ENCODE data around the gene BTAF1. TPM values are rescaled to one million over a fixed set of nuclear protein-coding genes. Genes with fewer than 3 reads are reported as not detected.

BTAF1 gene
- total and polyA plus RNA-seq, 2 experiments from 2014 or later: 30.4 to 55.7 TPM

DNA sequence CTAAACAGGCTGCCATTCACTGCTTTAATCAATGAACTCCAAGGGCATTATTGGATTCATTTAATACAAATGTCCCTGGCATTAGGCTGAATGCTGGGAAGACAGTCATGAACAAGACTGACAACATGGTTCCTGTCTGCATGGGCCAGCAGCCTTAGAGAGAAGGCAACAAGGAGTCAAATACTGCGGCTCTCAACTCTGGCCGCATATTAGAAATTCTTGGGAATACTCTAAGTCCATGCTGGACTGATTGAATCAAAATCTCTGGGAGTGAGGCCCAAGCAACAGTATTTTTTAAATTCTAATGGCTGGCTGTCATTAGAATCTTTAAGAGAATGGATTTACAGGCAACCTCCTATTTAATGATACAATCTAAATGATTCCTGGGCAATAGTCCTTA, 48.4 kb upstream of the BTAF1 start (continued):
- TF ChIP-seq, protein P1, sequence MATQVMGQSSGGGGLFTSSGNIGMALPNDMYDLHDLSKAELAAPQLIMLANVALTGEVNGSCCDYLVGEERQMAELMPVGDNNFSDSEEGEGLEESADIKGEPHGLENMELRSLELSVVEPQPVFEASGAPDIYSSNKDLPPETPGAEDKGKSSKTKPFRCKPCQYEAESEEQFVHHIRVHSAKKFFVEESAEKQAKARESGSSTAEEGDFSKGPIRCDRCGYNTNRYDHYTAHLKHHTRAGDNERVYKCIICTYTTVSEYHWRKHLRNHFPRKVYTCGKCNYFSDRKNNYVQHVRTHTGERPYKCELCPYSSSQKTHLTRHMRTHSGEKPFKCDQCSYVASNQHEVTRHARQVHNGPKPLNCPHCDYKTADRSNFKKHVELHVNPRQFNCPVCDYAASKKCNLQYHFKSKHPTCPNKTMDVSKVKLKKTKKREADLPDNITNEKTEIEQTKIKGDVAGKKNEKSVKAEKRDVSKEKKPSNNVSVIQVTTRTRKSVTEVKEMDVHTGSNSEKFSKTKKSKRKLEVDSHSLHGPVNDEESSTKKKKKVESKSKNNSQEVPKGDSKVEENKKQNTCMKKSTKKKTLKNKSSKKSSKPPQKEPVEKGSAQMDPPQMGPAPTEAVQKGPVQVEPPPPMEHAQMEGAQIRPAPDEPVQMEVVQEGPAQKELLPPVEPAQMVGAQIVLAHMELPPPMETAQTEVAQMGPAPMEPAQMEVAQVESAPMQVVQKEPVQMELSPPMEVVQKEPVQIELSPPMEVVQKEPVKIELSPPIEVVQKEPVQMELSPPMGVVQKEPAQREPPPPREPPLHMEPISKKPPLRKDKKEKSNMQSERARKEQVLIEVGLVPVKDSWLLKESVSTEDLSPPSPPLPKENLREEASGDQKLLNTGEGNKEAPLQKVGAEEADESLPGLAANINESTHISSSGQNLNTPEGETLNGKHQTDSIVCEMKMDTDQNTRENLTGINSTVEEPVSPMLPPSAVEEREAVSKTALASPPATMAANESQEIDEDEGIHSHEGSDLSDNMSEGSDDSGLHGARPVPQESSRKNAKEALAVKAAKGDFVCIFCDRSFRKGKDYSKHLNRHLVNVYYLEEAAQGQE (IDR thresholded peaks at IDR 0.05; ENCODE audit: unreplicated experiment): no peak
- TF ChIP-seq EZH2 (IDR thresholded peaks at IDR 0.05; ENCODE audit: low read depth, unreplicated experiment) (no peak), ETS1 (IDR thresholded peaks at IDR 0.05) (no peak), STAT1 (IDR thresholded peaks at IDR 0.05; ENCODE audit: unreplicated experiment) (no peak)
- TF ChIP-seq, protein P2, sequence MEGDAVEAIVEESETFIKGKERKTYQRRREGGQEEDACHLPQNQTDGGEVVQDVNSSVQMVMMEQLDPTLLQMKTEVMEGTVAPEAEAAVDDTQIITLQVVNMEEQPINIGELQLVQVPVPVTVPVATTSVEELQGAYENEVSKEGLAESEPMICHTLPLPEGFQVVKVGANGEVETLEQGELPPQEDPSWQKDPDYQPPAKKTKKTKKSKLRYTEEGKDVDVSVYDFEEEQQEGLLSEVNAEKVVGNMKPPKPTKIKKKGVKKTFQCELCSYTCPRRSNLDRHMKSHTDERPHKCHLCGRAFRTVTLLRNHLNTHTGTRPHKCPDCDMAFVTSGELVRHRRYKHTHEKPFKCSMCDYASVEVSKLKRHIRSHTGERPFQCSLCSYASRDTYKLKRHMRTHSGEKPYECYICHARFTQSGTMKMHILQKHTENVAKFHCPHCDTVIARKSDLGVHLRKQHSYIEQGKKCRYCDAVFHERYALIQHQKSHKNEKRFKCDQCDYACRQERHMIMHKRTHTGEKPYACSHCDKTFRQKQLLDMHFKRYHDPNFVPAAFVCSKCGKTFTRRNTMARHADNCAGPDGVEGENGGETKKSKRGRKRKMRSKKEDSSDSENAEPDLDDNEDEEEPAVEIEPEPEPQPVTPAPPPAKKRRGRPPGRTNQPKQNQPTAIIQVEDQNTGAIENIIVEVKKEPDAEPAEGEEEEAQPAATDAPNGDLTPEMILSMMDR (conservative IDR thresholded peaks at IDR 0.05; ENCODE audit: low read depth in 2 of 2): no peak

DNA sequence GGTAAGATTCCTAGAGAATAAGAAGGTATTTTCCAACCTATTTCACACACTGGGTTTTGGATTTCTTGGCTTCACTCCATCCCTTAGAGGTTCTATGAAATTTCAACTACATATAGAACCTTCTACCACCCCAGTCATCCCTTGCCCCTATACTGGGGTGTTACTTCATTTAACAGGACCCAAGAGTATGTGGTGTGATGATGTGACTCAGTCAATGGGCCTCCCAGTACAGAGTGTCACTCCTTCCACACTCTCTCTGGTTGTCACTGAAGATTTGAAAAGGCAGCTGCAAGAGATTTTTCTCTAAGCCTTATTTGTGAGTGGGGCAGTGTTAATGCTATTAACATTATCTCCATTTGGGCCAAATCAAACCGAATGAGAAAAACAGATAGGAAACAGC, 47.8 kb upstream of the BTAF1 start:
- ATAC-seq (no peak), DNase-seq (ENCODE audit: low spot score) (no peak)
- H3K79me2 ChIP-seq (replicated peaks; ENCODE audit: insufficient read depth): no peaks in the 10 kb centered on the region
- no peaks in the 10 kb centered on the region for H4K20me1 ChIP-seq (replicated peaks; ENCODE audit: insufficient read depth)
- H3K27me3 ChIP-seq (ENCODE audit: insufficient read depth): no peaks in the 10 kb centered on the region
- Mint-ChIP-seq H3K4me1 (peaks cover 18% of the 10 kb centered on the region), H3K36me3 (ENCODE audit: low read depth) (no peaks in the 10 kb centered on the region; the same call in 2 of the 3 replicates), H3K9me3 (no peaks in the 10 kb centered on the region), H3K4me3 (no peak overlapping the region), H3K27ac (no peak overlapping the region), H3K27me3 (ENCODE audit: insufficient read depth, low read depth, poor library complexity) (peaks cover 5% of the 10 kb centered on the region)
- no peak overlapping the region for H2AFZ ChIP-seq
- no peaks in the 10 kb centered on the region for H3K9me2 ChIP-seq (ENCODE audit: insufficient read depth)
- peaks cover 10% of the 10 kb centered on the region; the same call in 1 of the 2 replicates for H3F3A ChIP-seq (replicated peaks; ENCODE audit: low read depth)
- no peak overlapping the region for H3K27ac ChIP-seq (ENCODE audit: low read depth)
- no peak overlapping the region for H3K4me3 ChIP-seq
- no peaks in the 10 kb centered on the region; the same call in 1 of the 2 replicates for H3K36me3 ChIP-seq (ENCODE audit: insufficient read depth)
- H3K4me1 ChIP-seq (ENCODE audit: insufficient read depth): peaks cover 18% of the 10 kb centered on the region
- no peak overlapping the region for H3K4me2 ChIP-seq
- TF ChIP-seq CREB1 (CRISPR knock-in tag; IDR thresholded peaks at IDR 0.05; ENCODE audit: low read depth) (no peak), EZH2 (IDR thresholded peaks at IDR 0.05; ENCODE audit: low read depth, unreplicated experiment) (no peak), ZNF331 (CRISPR knock-in tag; IDR thresholded peaks at IDR 0.05; ENCODE audit: low read depth) (no peak), STAT1 (IDR thresholded peaks at IDR 0.05; ENCODE audit: unreplicated experiment) (no peak), ZNF114 (CRISPR knock-in tag; IDR thresholded peaks at IDR 0.05) (no peak), ETS1 (IDR thresholded peaks at IDR 0.05) (no peak), NANOG (IDR thresholded peaks at IDR 0.05; ENCODE audit: borderline replicate concordance) (no peak), EZH2phosphoT487 (IDR thresholded peaks at IDR 0.05; ENCODE audit: unreplicated experiment) (no peak)
- TF ChIP-seq, protein P3, sequence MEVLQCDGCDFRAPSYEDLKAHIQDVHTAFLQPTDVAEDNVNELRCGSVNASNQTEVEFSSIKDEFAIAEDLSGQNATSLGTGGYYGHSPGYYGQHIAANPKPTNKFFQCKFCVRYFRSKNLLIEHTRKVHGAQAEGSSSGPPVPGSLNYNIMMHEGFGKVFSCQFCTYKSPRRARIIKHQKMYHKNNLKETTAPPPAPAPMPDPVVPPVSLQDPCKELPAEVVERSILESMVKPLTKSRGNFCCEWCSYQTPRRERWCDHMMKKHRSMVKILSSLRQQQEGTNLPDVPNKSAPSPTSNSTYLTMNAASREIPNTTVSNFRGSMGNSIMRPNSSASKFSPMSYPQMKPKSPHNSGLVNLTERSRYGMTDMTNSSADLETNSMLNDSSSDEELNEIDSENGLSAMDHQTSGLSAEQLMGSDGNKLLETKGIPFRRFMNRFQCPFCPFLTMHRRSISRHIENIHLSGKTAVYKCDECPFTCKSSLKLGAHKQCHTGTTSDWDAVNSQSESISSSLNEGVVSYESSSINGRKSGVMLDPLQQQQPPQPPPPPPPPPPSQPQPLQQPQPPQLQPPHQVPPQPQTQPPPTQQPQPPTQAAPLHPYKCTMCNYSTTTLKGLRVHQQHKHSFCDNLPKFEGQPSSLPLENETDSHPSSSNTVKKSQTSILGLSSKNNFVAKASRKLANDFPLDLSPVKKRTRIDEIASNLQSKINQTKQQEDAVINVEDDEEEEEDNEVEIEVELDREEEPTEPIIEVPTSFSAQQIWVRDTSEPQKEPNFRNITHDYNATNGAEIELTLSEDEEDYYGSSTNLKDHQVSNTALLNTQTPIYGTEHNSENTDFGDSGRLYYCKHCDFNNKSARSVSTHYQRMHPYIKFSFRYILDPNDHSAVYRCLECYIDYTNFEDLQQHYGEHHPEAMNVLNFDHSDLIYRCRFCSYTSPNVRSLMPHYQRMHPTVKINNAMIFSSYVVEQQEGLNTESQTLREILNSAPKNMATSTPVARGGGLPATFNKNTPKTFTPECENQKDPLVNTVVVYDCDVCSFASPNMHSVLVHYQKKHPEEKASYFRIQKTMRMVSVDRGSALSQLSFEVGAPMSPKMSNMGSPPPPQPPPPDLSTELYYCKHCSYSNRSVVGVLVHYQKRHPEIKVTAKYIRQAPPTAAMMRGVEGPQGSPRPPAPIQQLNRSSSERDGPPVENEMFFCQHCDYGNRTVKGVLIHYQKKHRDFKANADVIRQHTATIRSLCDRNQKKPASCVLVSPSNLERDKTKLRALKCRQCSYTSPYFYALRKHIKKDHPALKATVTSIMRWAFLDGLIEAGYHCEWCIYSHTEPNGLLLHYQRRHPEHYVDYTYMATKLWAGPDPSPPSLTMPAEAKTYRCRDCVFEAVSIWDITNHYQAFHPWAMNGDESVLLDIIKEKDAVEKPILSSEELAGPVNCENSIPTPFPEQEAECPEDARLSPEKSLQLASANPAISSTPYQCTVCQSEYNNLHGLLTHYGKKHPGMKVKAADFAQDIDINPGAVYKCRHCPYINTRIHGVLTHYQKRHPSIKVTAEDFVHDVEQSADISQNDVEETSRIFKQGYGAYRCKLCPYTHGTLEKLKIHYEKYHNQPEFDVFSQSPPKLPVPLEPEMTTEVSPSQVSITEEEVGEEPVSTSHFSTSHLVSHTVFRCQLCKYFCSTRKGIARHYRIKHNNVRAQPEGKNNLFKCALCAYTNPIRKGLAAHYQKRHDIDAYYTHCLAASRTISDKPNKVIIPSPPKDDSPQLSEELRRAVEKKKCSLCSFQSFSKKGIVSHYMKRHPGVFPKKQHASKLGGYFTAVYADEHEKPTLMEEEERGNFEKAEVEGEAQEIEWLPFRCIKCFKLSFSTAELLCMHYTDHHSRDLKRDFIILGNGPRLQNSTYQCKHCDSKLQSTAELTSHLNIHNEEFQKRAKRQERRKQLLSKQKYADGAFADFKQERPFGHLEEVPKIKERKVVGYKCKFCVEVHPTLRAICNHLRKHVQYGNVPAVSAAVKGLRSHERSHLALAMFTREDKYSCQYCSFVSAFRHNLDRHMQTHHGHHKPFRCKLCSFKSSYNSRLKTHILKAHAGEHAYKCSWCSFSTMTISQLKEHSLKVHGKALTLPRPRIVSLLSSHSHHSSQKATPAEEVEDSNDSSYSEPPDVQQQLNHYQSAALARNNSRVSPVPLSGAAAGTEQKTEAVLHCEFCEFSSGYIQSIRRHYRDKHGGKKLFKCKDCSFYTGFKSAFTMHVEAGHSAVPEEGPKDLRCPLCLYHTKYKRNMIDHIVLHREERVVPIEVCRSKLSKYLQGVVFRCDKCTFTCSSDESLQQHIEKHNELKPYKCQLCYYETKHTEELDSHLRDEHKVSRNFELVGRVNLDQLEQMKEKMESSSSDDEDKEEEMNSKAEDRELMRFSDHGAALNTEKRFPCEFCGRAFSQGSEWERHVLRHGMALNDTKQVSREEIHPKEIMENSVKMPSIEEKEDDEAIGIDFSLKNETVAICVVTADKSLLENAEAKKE (CRISPR knock-in tag; IDR thresholded peaks at IDR 0.05): no peak

Measured in GM23338 (cell line).